Erythroblast (primary cell): Measurements from ENCODE around the gene MACROD2.

ENCODE experiments used
- GATA1 ChIP-seq: IDR thresholded peaks from 2 replicates; pipeline ENCODE4 v1.6.1; 2011; ENCODE audit warnings: low read depth, mild to moderate bottlenecking, control low read depth, low read length, moderate library complexity
- POLR2A ChIP-seq: IDR thresholded peaks from 2 replicates; pipeline ENCODE4 v1.6.1; 2011; ENCODE audit warnings: mild to moderate bottlenecking, low read length

DNA sequence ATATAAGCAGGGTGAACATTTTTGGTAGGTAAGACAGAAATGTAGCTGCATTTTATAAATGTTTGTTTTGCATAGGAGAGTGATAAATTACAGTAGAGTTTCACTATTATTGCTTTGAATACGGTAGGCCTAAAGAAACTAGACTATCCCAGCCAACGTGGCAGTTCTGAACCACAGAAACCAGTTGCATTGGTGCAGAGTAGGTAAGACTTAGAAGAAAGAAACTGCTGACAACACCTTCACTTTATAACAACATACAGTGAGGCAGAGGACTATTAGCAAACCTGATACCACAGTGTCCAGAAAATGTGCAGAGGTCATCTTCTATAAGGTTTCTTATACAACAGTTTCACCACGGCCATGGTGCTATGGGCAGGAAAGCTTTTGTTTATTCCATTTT is 2011.8 kb downstream of the MACROD2 start:
- TF ChIP-seq POLR2A (no peak), GATA1 (no peak)
